AG04449 (cell line): ENCODE results near the gene SSH3.
A peak's percentile ranks its signal among the peaks of the same experiment; 100 is the strongest.
"Not testable (repeated sequence)": the region's sequence is repeated elsewhere in the genome, so short reads cannot be mapped to it uniquely, and the experiment has no call there.

ENCODE experiments used
- CTCF ChIA-PET: fragments of 350-600 bp; formaldehyde crosslinking; extraction: SDS; loops from one replicate; lab custom pipeline; 2021; ENCODE audit warnings: antibody characterized with exemption; lab: Yijun Ruan, JAX
- POLR2A ChIA-PET: fragments of 400-600, 350-600 bp; formaldehyde crosslinking; extraction: SDS; loops from one replicate; lab custom pipeline; 2020; ENCODE audit warnings: antibody characterized with exemption, inconsistent platforms; lab: Yijun Ruan, JAX
- DNase-seq: peaks from one replicate; pipeline ENCODE4 v3.0.0-alpha.2; 2010; ENCODE audit warnings: low read depth, low spot score
- H3K4me3 ChIP-seq: 2 replicates; pipeline ENCODE4 v1.5.1; 2011; ENCODE audit warnings: low read depth, mild to moderate bottlenecking, control low read depth, low read length
- CTCF ChIP-seq: IDR thresholded peaks from one replicate; pipeline ENCODE4 v1.5.1; 2011; ENCODE audit warnings: mild to moderate bottlenecking, moderate library complexity, low read length, control low read depth, inconsistent platforms; ENCODE audit not compliant: insufficient read depth; ENCODE audit errors: missing control alignments

SSH3 gene

GRCh38 chr11:67256477-67257135, 46.7 kb upstream of the SSH3 start:
- TF ChIP-seq CTCF, result no peak
- H3K4me3 ChIP-seq, result no peak overlapping the region
- DNase-seq, result no peak
- POLR2A ChIA-PET, result no interaction called here
- CTCF ChIA-PET, result interaction anchor here (2.1 kb wide), 1 partner anchor 10 kb away, joined by 5 read pairs; the partner anchor contains the start of gene GRK2

- ChIA-PET POLR2A (no interaction called here), CTCF (no interaction called here)
- no peak for TF ChIP-seq CTCF
Observed at GRCh38 chr11:67260406-67260805, 42.9 kb upstream of the SSH3 start.

GRCh38 chr11:67260885-67261639, 42.3 kb upstream of the SSH3 start:
- H3K4me3 ChIP-seq, result peak overlapping the region; percentile 53
- ChIA-PET POLR2A (interaction anchor here (0.8 to 1.5 kb wide), 3 partner anchors 21 to 141 kb away, joined by 3 to 9 read pairs (median 4); partner anchors contain the start of gene PPP1CA), CTCF (interaction anchor here (1.1 to 11.9 kb wide), 24 partner anchors 10 to 205 kb away, joined by 3 to 295 read pairs (median 10); partner anchors contain the start of genes ANKRD13D, CLCF1, POLD4 and PPP1CA)
- not testable (repeated sequence) for DNase-seq

More at GRCh38 chr11:67260406-67260805, 42.9 kb upstream of the SSH3 start:
- no peak for DNase-seq
- no peak overlapping the region for H3K4me3 ChIP-seq

- POLR2A ChIA-PET, result interaction anchor here (0.8 to 1.5 kb wide), 4 partner anchors 22 to 140 kb away, joined by 3 to 9 read pairs (median 4); partner anchors contain the start of gene PPP1CA
- CTCF ChIA-PET, result interaction anchor here (0.8 to 11.9 kb wide), 35 partner anchors 10 to 206 kb away, joined by 3 to 295 read pairs (median 9); partner anchors contain the start of genes ANKRD13D, CLCF1, POLD4 and PPP1CA
- peak; percentile 38 for TF ChIP-seq CTCF
- peak overlapping the region; percentile 32 for H3K4me3 ChIP-seq
- DNase-seq, result no peak
Observed at GRCh38 chr11:67261640-67261945, 41.7 kb upstream of the SSH3 start.

- DNase-seq, result no peak
- POLR2A ChIA-PET, result interaction anchor here (0.8 to 1.5 kb wide), 5 partner anchors 22 to 140 kb away, joined by 3 to 9 read pairs (median 3); partner anchors contain the start of gene PPP1CA
- H3K4me3 ChIP-seq, result no peak overlapping the region
- CTCF ChIA-PET, result interaction anchor here (0.7 to 11.9 kb wide), 43 partner anchors 10 to 239 kb away, joined by 3 to 295 read pairs (median 7); partner anchors contain the start of genes ANKRD13D, CLCF1, POLD4 and PPP1CA
- TF ChIP-seq CTCF, result no peak
Observed at GRCh38 chr11:67261946-67262681, 41.2 kb upstream of the SSH3 start.
